Measurements from ENCODE around the gene S100A9. TPM values are rescaled to one million over a fixed set of nuclear protein-coding genes. Genes with fewer than 3 reads are reported as not detected.

Gene S100A9
- total RNA-seq, 1 donor from 2014 or later: 0.91 TPM

- peaks cover 4% of the 10 kb centered on the region for H3K27me3 Mint-ChIP-seq
- no peak overlapping the region for H3K4me3 Mint-ChIP-seq (ENCODE audit: low read depth)
- TF ChIP-seq CTCF (IDR thresholded peaks at IDR 0.05; ENCODE audit: unreplicated experiment): no peak
- H3K9me3 Mint-ChIP-seq (ENCODE audit: low read depth): no peaks in the 10 kb centered on the region
- DNase-seq (ENCODE audit: low spot score, unreplicated experiment): no peak
- H3K27ac Mint-ChIP-seq: no peak overlapping the region
- no peaks in the 10 kb centered on the region for H3K36me3 Mint-ChIP-seq (ENCODE audit: insufficient read depth)
- H3K4me1 Mint-ChIP-seq (ENCODE audit: low read depth): peaks cover 15% of the 10 kb centered on the region
Measured at GRCh38 chr1:153342178-153342577, 15.5 kb upstream of the S100A9 start.

GRCh38 chr1:153343040-153343681 is 14.5 kb upstream of the S100A9 start:
- no peak for TF ChIP-seq CTCF (IDR thresholded peaks at IDR 0.05; ENCODE audit: unreplicated experiment)
- H3K36me3 Mint-ChIP-seq (ENCODE audit: insufficient read depth): no peaks in the 10 kb centered on the region
- H3K4me1 Mint-ChIP-seq (ENCODE audit: low read depth): peaks cover 14% of the 10 kb centered on the region
- no peaks in the 10 kb centered on the region for H3K9me3 Mint-ChIP-seq (ENCODE audit: low read depth)
- DNase-seq (ENCODE audit: low spot score, unreplicated experiment): no peak
- H3K27me3 Mint-ChIP-seq: peaks cover 4% of the 10 kb centered on the region
- H3K27ac Mint-ChIP-seq: peak overlapping the region; percentile 9
- no peak overlapping the region for H3K4me3 Mint-ChIP-seq (ENCODE audit: low read depth)

GRCh38 chr1:153343811-153344717 is 13.6 kb upstream of the S100A9 start:
- no peaks in the 10 kb centered on the region for H3K9me3 Mint-ChIP-seq (ENCODE audit: low read depth)
- peak; percentile 5 for DNase-seq (ENCODE audit: low spot score, unreplicated experiment)
- peaks cover 7% of the 10 kb centered on the region for H3K27me3 Mint-ChIP-seq
- H3K27ac Mint-ChIP-seq: peak overlapping the region; percentile 9
- no peak for TF ChIP-seq CTCF (IDR thresholded peaks at IDR 0.05; ENCODE audit: unreplicated experiment)
- no peaks in the 10 kb centered on the region for H3K36me3 Mint-ChIP-seq (ENCODE audit: insufficient read depth)
- peaks cover 12% of the 10 kb centered on the region for H3K4me1 Mint-ChIP-seq (ENCODE audit: low read depth)
- H3K4me3 Mint-ChIP-seq (ENCODE audit: low read depth): no peak overlapping the region

- TF ChIP-seq CTCF (IDR thresholded peaks at IDR 0.05; ENCODE audit: unreplicated experiment): no peak
Measured at GRCh38 chr1:153344718-153345025, 13.0 kb upstream of the S100A9 start.

GRCh38 chr1:153345187-153346076 is 12.2 kb upstream of the S100A9 start:
- DNase-seq (ENCODE audit: low spot score, unreplicated experiment): peak; percentile 3
- Mint-ChIP-seq H3K36me3 (ENCODE audit: insufficient read depth) (no peaks in the 10 kb centered on the region), H3K9me3 (ENCODE audit: low read depth) (no peaks in the 10 kb centered on the region), H3K27me3 (peaks cover 14% of the 10 kb centered on the region), H3K4me1 (ENCODE audit: low read depth) (peaks cover 12% of the 10 kb centered on the region), H3K27ac (no peak overlapping the region), H3K4me3 (ENCODE audit: low read depth) (no peak overlapping the region)
- no peak for TF ChIP-seq CTCF (IDR thresholded peaks at IDR 0.05; ENCODE audit: unreplicated experiment)

More at GRCh38 chr1:153344718-153345025, 13.0 kb upstream of the S100A9 start:
- H3K4me1 Mint-ChIP-seq (ENCODE audit: low read depth): peaks cover 12% of the 10 kb centered on the region
- H3K9me3 Mint-ChIP-seq (ENCODE audit: low read depth): no peaks in the 10 kb centered on the region
- no peak overlapping the region for H3K4me3 Mint-ChIP-seq (ENCODE audit: low read depth)
- DNase-seq (ENCODE audit: low spot score, unreplicated experiment): no peak
- H3K27me3 Mint-ChIP-seq: peaks cover 13% of the 10 kb centered on the region
- no peaks in the 10 kb centered on the region for H3K36me3 Mint-ChIP-seq (ENCODE audit: insufficient read depth)
- H3K27ac Mint-ChIP-seq: no peak overlapping the region

All from progenitor cell of endocrine pancreas (in vitro differentiated cells).